Left ventricle myocardium superior (tissue), 1 donor: Measurements from ENCODE around the gene RGS16. TPM values are rescaled to one million over a fixed set of nuclear protein-coding genes. Genes with fewer than 3 reads are reported as not detected.

Experiments used
- ATAC-seq: fragments of 200-7000 bp; cut with Tn5 transposase; one replicate; pipeline ENCODE4 v1.9.1; 2020; ENCODE audit warnings: mild to moderate bottlenecking, moderate library complexity
- DNase-seq: peaks from one replicate; pipeline ENCODE4 v3.0.0-alpha.2; 2020
- intact Hi-C: fragments of 100-400 bp; cut with micrococcal nuclease; formaldehyde crosslinking; loops from one replicate; pipeline ENCODE4 v1.11.0; 2022
- total RNA-seq: library from RNA; stranded (reverse); fragmentation: NEBNext Ultra II Directional; extraction: Animal tissue kit (Norgen Biotek cat#: 25700); gene quantifications from one replicate; pipeline ENCODE4 v1.2.1, GENCODE V29; 2021
- donor health status: DM: no; HTN: yes; CAD: no; lungs with severe emphysema.

RGS16 gene
- total RNA-seq, 1 donor from 2014 or later = 1.1 TPM

- intact Hi-C loops = no loop called here
- peak; percentile 90 for ATAC-seq
- peak; percentile 90 for DNase-seq
Measured at GRCh38 chr1:182614796-182615454, 10.7 kb upstream of the RGS16 start.

- no peak for ATAC-seq
- no peak for DNase-seq
- intact Hi-C loops = no loop called here
Measured at GRCh38 chr1:182611787-182612186, 7.6 kb upstream of the RGS16 start.

- no peak for DNase-seq
- intact Hi-C loops = no loop called here
- no peak for ATAC-seq
Measured at GRCh38 chr1:182611326-182611725, 7.1 kb upstream of the RGS16 start.

GRCh38 chr1:182610606-182611194 lies 6.5 kb upstream of the RGS16 start:
- ATAC-seq (no peak), DNase-seq (no peak)
- intact Hi-C loops = no loop called here

GRCh38 chr1:182608845-182609610 lies 4.8 kb upstream of the RGS16 start:
- ATAC-seq (peak; percentile 10), DNase-seq (no peak)
- intact Hi-C loops = no loop called here

- DNase-seq (no peak), ATAC-seq (no peak)
- intact Hi-C loops = no loop called here
Measured at GRCh38 chr1:182608236-182608635, 4.0 kb upstream of the RGS16 start.

- intact Hi-C loops = no loop called here
- no peak for ATAC-seq
- DNase-seq = no peak
Measured at GRCh38 chr1:182607566-182607965, 3.4 kb upstream of the RGS16 start.

GRCh38 chr1:182603646-182604174 lies 479 bp downstream of the RGS16 start:
- intact Hi-C loops = no loop called here
- no peak for DNase-seq
- ATAC-seq = no peak

- intact Hi-C loops = no loop called here
- no peak for ATAC-seq
- DNase-seq = no peak
Measured at GRCh38 chr1:182602935-182603645, 1.1 kb downstream of the RGS16 start.

GRCh38 chr1:182601913-182602312 lies 2.3 kb downstream of the RGS16 start:
- ATAC-seq (no peak), DNase-seq (no peak)
- intact Hi-C loops = loop anchor here (2.0 kb wide), 1 partner anchor 179 kb away; no protein-coding TSS in a partner anchor

GRCh38 chr1:182601416-182601786 lies 2.8 kb downstream of the RGS16 start:
- ATAC-seq (peak; percentile 64), DNase-seq (peak; percentile 58)
- intact Hi-C loops = loop anchor here (2.0 kb wide), 1 partner anchor 179 kb away; no protein-coding TSS in a partner anchor

GRCh38 chr1:182600745-182601415 lies 3.3 kb downstream of the RGS16 start:
- intact Hi-C loops = loop anchor here (2.0 kb wide), 1 partner anchor 180 kb away; no protein-coding TSS in a partner anchor
- no peak for DNase-seq
- no peak for ATAC-seq

- ATAC-seq = no peak
- DNase-seq = no peak
- intact Hi-C loops = loop anchor here (2.0 kb wide), 1 partner anchor 181 kb away; no protein-coding TSS in a partner anchor
Measured at GRCh38 chr1:182600036-182600713, 4.0 kb downstream of the RGS16 start.

GRCh38 chr1:182599339-182599738 lies 4.8 kb downstream of the RGS16 start:
- no peak for DNase-seq
- intact Hi-C loops = loop anchor here (10.0 kb wide), 1 partner anchor 155 kb away; no protein-coding TSS in a partner anchor
- ATAC-seq = no peak

- no peak for DNase-seq
- ATAC-seq = no peak
- intact Hi-C loops = loop anchor here (10.0 kb wide), 1 partner anchor 153 kb away; no protein-coding TSS in a partner anchor
Measured at GRCh38 chr1:182598296-182598695, 5.9 kb downstream of the RGS16 start.

GRCh38 chr1:182596934-182597333 lies 7.3 kb downstream of the RGS16 start:
- ATAC-seq = no peak
- intact Hi-C loops = loop anchor here (10.0 kb wide), 1 partner anchor 152 kb away; no protein-coding TSS in a partner anchor
- no peak for DNase-seq

- intact Hi-C loops = loop anchor here (10.0 kb wide), 1 partner anchor 151 kb away; no protein-coding TSS in a partner anchor
- DNase-seq (peak; percentile 66), ATAC-seq (peak; percentile 77)
Measured at GRCh38 chr1:182595641-182596240, 8.4 kb downstream of the RGS16 start.
